ENCODE measurements around the gene TSFM. TPM values are rescaled to one million over a fixed set of nuclear protein-coding genes. Genes with fewer than 3 reads are reported as not detected.

Gene TSFM
- total RNA-seq, 1 donor from 2014 or later = 18.1 TPM

DNA sequence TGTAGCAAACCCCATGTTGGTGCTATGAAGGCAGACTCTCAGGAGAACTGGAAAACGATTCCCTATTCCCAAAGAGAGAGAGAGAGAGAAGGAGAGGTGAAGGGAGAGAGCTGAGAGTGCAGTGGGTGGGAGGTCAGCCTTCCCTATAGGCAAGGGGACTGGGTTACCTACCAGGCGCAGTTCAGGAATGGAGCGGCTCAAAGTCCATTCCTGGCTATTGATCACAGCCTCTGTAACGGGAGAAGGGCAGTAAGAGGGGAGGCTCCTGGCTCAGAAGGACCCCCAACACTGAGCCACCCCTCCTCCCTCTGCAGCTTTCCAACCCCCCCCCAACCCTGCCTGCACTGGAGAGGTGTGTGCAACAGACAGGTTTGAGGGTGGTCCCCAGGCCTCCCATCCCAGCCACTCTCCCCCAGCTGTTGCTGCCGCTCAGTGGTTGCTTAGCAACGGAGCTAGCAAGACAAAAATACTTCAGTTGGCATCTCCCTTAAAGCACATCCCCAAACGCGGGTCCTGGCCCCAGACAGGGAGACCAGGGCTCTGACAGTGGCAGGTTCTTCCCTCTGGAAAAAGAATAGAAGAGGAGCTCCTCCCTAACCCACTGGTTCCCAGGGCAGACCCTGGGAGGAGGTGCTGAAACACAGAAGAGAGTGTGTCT, 47.3 kb upstream of the TSFM start:
- Histone ChIP-seq H2AFZ (replicated peaks) (no peak overlapping the region), H3K27ac (no peak overlapping the region), H3K9me3 (ENCODE audit: low read depth) (no peaks in the 10 kb centered on the region), H3F3A (ENCODE audit: low read depth) (peaks cover 32% of the 10 kb centered on the region), H3K4me2 (peak overlapping the region; percentile 98), H3K4me1 (peaks cover 24% of the 10 kb centered on the region), H3K27me3 (peaks cover 100% of the 10 kb centered on the region), H3K9ac (no peak overlapping the region), H4K20me1 (ENCODE audit: low read depth) (peaks cover 40% of the 10 kb centered on the region), H3K79me2 (ENCODE audit: low read depth) (no peaks in the 10 kb centered on the region), H3K36me3 (no peaks in the 10 kb centered on the region), H3K4me3 (no peak overlapping the region)
- Mint-ChIP-seq H3K27me3 (ENCODE audit: insufficient read depth, low read depth) (peaks cover 43% of the 10 kb centered on the region), H3K27ac (no peak overlapping the region), H3K4me1 (peaks cover 38% of the 10 kb centered on the region), H3K36me3 (peaks cover 4% of the 10 kb centered on the region), H3K9me3 (no peaks in the 10 kb centered on the region), H3K4me3 (peak overlapping the region; percentile 80)
- DNase-seq (ENCODE audit: low spot score) = peak; percentile 69
- TF ChIP-seq EZH2phosphoT487 (IDR thresholded peaks at IDR 0.05) = no peak
- no peak for TF ChIP-seq EZH2 (IDR thresholded peaks at IDR 0.05)
- TF ChIP-seq, protein P1, sequence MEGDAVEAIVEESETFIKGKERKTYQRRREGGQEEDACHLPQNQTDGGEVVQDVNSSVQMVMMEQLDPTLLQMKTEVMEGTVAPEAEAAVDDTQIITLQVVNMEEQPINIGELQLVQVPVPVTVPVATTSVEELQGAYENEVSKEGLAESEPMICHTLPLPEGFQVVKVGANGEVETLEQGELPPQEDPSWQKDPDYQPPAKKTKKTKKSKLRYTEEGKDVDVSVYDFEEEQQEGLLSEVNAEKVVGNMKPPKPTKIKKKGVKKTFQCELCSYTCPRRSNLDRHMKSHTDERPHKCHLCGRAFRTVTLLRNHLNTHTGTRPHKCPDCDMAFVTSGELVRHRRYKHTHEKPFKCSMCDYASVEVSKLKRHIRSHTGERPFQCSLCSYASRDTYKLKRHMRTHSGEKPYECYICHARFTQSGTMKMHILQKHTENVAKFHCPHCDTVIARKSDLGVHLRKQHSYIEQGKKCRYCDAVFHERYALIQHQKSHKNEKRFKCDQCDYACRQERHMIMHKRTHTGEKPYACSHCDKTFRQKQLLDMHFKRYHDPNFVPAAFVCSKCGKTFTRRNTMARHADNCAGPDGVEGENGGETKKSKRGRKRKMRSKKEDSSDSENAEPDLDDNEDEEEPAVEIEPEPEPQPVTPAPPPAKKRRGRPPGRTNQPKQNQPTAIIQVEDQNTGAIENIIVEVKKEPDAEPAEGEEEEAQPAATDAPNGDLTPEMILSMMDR (IDR thresholded peaks at IDR 0.05) = no peak

DNA sequence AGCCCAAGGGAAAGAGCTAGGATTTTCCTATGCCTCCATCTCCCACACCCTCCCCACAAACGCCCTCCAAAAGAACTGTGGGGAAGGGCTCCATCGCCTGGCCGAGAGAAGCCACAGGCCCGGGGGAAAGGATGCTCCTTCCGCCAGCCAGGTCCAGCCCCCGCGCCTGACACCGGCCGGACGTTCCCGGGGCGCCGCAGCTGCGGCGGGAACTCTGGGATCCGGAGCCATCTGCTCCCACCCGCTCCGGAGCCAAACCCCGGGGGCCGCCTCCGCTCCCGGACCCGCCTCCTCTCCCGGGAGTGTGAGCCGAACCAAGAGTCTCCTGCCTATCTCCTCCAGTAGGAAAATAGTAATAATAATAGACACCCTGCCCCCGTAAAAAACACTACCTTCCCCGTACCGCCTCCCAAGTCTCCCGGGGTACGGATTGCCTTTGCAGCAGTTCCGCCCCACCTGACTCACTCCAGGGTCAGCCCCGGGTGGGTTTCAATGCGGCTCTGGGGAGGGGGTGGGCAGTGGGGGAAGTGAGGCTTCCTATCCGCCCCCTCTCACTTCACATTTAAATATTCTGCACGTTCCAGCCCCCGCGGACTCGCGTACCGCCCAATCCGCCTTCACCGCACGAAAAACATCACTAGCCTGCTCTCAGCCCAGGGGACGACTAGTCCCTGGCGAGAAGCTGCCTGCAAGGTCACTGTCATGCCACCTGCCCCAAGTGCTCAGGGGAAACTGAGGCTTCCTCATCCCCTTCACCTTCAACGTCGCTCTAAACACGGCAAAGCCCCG, 46.4 kb upstream of the TSFM start:
- H3K4me3 ChIP-seq = peak overlapping the region; percentile 44
- peak; percentile 80 for DNase-seq (ENCODE audit: low spot score)
- Mint-ChIP-seq H3K4me3 (peak overlapping the region; percentile 80), H3K36me3 (peaks cover 4% of the 10 kb centered on the region), H3K4me1 (peaks cover 44% of the 10 kb centered on the region), H3K27ac (peak overlapping the region; percentile 4), H3K9me3 (no peaks in the 10 kb centered on the region), H3K27me3 (ENCODE audit: insufficient read depth, low read depth) (peaks cover 38% of the 10 kb centered on the region)
- no peak overlapping the region for H3K27ac ChIP-seq
- H3K79me2 ChIP-seq (ENCODE audit: low read depth) = no peaks in the 10 kb centered on the region
- TF ChIP-seq, protein P1 (IDR thresholded peaks at IDR 0.05) = peak; percentile 48
- TF ChIP-seq EZH2 (IDR thresholded peaks at IDR 0.05) (peak; percentile 45), EZH2phosphoT487 (IDR thresholded peaks at IDR 0.05) (peak; percentile 42)
- peaks cover 24% of the 10 kb centered on the region for H3K4me1 ChIP-seq
- no peaks in the 10 kb centered on the region for H3K9me3 ChIP-seq (ENCODE audit: low read depth)
- H3F3A ChIP-seq (ENCODE audit: low read depth) = peaks cover 32% of the 10 kb centered on the region
- no peaks in the 10 kb centered on the region for H3K36me3 ChIP-seq
- no peak overlapping the region for H3K9ac ChIP-seq
- H3K4me2 ChIP-seq = peak overlapping the region; percentile 98
- peaks cover 100% of the 10 kb centered on the region for H3K27me3 ChIP-seq
- peaks cover 39% of the 10 kb centered on the region for H4K20me1 ChIP-seq (ENCODE audit: low read depth)
- H2AFZ ChIP-seq (replicated peaks) = no peak overlapping the region

DNA sequence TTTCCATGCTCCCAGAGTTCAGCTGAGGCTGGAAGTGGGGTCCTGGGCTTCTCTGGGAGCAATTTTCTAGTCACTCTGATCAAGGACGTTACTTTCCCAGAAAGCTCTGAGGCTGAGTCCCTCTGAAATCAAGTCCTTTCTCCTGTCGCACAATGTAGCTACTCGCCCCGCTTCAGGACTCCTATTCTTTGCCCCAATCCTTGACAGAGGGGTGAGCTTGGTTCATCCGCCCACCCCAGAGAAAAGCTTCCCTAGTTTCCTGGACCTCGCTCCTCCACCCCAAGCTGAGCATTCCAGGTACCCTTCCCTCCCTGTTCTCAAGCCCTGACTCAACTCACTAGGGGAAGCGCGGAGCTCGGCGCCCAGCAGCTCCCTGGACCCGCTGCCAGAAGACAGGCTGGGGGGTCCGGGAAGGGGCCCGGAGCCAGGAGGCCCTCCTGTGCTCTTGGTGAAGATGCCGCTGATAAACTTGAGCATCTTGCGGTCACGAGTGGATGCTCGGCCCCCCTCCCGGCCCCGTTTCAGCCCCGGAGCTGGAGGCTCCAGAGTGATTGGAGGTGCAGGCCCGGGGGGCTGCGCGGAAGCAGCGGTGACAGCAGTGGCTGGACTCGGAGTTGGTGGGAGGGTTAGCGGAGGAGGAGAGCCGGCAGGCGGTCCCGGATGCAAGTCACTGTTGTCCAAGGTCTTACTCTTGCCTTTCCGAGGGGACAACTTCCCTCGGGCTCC, 45.7 kb upstream of the TSFM start:
- Histone ChIP-seq H3K4me3 (peak overlapping the region; percentile 80), H2AFZ (replicated peaks) (no peak overlapping the region), H3K27me3 (peaks cover 100% of the 10 kb centered on the region), H3K27ac (no peak overlapping the region), H3K36me3 (no peaks in the 10 kb centered on the region), H3F3A (ENCODE audit: low read depth) (peaks cover 32% of the 10 kb centered on the region), H3K79me2 (ENCODE audit: low read depth) (no peaks in the 10 kb centered on the region), H3K9ac (no peak overlapping the region), H4K20me1 (ENCODE audit: low read depth) (peaks cover 39% of the 10 kb centered on the region), H3K9me3 (ENCODE audit: low read depth) (no peaks in the 10 kb centered on the region), H3K4me1 (peaks cover 24% of the 10 kb centered on the region), H3K4me2 (peak overlapping the region; percentile 98)
- Mint-ChIP-seq H3K27me3 (ENCODE audit: insufficient read depth, low read depth) (peaks cover 40% of the 10 kb centered on the region), H3K27ac (peak overlapping the region; percentile 4), H3K4me1 (peaks cover 49% of the 10 kb centered on the region), H3K4me3 (peak overlapping the region; percentile 80), H3K9me3 (no peaks in the 10 kb centered on the region), H3K36me3 (no peaks in the 10 kb centered on the region)
- TF ChIP-seq, protein P1 (IDR thresholded peaks at IDR 0.05) = no peak
- TF ChIP-seq EZH2 (IDR thresholded peaks at IDR 0.05) = no peak
- no peak for TF ChIP-seq EZH2phosphoT487 (IDR thresholded peaks at IDR 0.05)
- DNase-seq (ENCODE audit: low spot score) = peak; percentile 33
